OCI-LY3 (cell line): ENCODE results near the gene NOCT.

ENCODE experiments used
- H2AFZ ChIP-seq: fragments of 200-600, 300-600 bp; shearing (Covaris generic); 2 replicates; pipeline ENCODE4 v1.6.0; 2014; ENCODE audit warnings: antibody characterized with exemption, low read depth, low read length
- H3K27ac ChIP-seq: fragments of 200-600, 300-600 bp; sonication (generic); 2 replicates; pipeline ENCODE4 v1.5.1; 2014; ENCODE audit warnings: mild to moderate bottlenecking, low read length, moderate library complexity, mixed read lengths
- H3K27me3 ChIP-seq: fragments of 200-600, 300-600 bp; sonication (generic); 2 replicates; pipeline ENCODE4 v1.6.1; 2014; ENCODE audit warnings: low read depth, low read length, mixed read lengths
- H3K36me3 ChIP-seq: fragments of 200-600, 300-600 bp; sonication (generic); replicated peaks from 2 replicates; pipeline ENCODE3; 2014; ENCODE audit warnings: low read depth, low read length, mixed read lengths
- H3K4me1 ChIP-seq: fragments of 300-600, 200-600 bp; sonication (generic); 2 replicates; pipeline ENCODE4 v1.6.1; 2014; ENCODE audit warnings: low read length, mixed read lengths
- H3K4me2 ChIP-seq: fragments of 200-600, 300-600 bp; sonication (generic); 2 replicates; pipeline ENCODE4 v1.6.1; 2014; ENCODE audit warnings: low read length, mixed read lengths
- H3K4me3 ChIP-seq: fragments of 300-600, 200-600 bp; sonication (generic); 2 replicates; pipeline ENCODE4 v1.5.1; 2014; ENCODE audit warnings: antibody characterized with exemption, mild to moderate bottlenecking, low read length, moderate library complexity
- H3K79me2 ChIP-seq: fragments of 300-600, 200-600 bp; shearing (Covaris generic); 2 replicates; pipeline ENCODE4 v1.6.1; 2014; ENCODE audit warnings: mild to moderate bottlenecking, low read length, mixed read lengths
- H3K9ac ChIP-seq: fragments of 300-600, 200-600 bp; shearing (Covaris generic); 2 replicates; pipeline ENCODE4 v1.6.0; 2014; ENCODE audit warnings: mild to moderate bottlenecking, low read length, moderate library complexity
- H3K9me3 ChIP-seq: fragments of 200-600, 300-600 bp; shearing (Covaris generic); 2 replicates; pipeline ENCODE4 v1.6.1; 2014; ENCODE audit warnings: low read length, mixed read lengths; ENCODE audit not compliant: insufficient read depth
- H4K20me1 ChIP-seq: fragments of 200-600, 300-600 bp; sonication (generic); 2 replicates; pipeline ENCODE4 v1.6.1; 2016; ENCODE audit warnings: low read length, mixed read lengths; ENCODE audit not compliant: insufficient read depth
- EZH2phosphoT487 ChIP-seq: fragments of 200-600 bp; shearing (Covaris generic); IDR thresholded peaks from 2 replicates; pipeline ENCODE4 v1.6.1; 2018; ENCODE audit warnings: antibody characterized with exemption, mixed run types, low read depth
- TF ChIP-seq, protein P1 (sequence below): fragments of 200-600, 300-600 bp; sonication (generic); IDR thresholded peaks from 2 replicates; pipeline ENCODE4 v1.5.1; 2014; ENCODE audit warnings: antibody characterized with exemption, low read length, low read depth

The NOCT gene

DNA sequence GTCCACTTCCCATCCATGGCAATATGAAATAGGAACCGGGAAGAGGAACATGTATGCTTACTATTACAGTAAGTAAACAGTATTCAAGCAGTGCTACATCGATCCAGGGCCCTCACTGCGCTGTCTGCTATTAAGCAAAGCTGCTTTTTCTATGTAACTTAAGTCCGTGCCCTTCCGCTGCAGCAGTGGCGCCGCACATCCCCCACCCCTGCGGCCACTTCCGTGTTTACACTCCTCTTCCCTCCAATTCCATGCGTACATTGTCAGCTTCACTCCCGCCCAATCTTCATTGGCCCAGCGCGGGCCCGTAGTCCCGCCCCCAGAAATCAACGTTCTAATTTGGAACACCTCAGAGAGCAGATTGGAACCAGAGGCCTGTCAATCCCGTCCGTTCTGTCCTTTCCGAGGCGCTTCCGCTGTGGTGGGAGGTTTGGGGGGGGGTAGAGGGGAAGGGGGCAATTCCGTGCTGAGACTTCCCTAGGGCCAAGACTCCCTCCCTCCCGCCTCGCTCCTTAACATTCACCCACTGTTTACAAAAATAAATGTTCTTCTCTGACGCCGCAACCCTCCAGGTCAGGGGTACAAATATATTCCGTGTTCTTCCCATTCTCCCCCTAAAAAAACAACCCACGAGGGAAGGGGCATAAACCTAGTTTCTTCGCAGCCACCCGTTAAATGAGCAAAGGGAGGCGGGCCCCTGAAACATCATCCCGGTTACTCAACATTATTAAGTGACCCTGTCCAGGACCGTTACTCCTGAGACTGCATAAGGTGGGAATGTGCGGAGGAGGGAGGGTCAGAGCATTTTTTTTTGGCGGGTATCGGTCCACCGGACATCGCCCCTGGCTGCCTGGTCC, 67.4 kb downstream of the NOCT start:
- H3K79me2 ChIP-seq, result peaks cover 60% of the 10 kb centered on the region
- peaks cover 6% of the 10 kb centered on the region for H3K36me3 ChIP-seq
- peak overlapping the region; percentile 84 for H3K4me2 ChIP-seq
- peak overlapping the region; percentile 68; the same call in 1 of the 2 replicates for H2AFZ ChIP-seq
- peak overlapping the region; percentile 87 for H3K4me3 ChIP-seq
- peaks cover 41% of the 10 kb centered on the region for H4K20me1 ChIP-seq
- peaks cover 17% of the 10 kb centered on the region for H3K4me1 ChIP-seq
- H3K9ac ChIP-seq, result peak overlapping the region; percentile 95
- no peaks in the 10 kb centered on the region for H3K9me3 ChIP-seq
- no peak for TF ChIP-seq EZH2phosphoT487
- TF ChIP-seq, protein P1, sequence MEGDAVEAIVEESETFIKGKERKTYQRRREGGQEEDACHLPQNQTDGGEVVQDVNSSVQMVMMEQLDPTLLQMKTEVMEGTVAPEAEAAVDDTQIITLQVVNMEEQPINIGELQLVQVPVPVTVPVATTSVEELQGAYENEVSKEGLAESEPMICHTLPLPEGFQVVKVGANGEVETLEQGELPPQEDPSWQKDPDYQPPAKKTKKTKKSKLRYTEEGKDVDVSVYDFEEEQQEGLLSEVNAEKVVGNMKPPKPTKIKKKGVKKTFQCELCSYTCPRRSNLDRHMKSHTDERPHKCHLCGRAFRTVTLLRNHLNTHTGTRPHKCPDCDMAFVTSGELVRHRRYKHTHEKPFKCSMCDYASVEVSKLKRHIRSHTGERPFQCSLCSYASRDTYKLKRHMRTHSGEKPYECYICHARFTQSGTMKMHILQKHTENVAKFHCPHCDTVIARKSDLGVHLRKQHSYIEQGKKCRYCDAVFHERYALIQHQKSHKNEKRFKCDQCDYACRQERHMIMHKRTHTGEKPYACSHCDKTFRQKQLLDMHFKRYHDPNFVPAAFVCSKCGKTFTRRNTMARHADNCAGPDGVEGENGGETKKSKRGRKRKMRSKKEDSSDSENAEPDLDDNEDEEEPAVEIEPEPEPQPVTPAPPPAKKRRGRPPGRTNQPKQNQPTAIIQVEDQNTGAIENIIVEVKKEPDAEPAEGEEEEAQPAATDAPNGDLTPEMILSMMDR, result no peak
- H3K27ac ChIP-seq, result peak overlapping the region; percentile 89
- no peaks in the 10 kb centered on the region for H3K27me3 ChIP-seq

DNA sequence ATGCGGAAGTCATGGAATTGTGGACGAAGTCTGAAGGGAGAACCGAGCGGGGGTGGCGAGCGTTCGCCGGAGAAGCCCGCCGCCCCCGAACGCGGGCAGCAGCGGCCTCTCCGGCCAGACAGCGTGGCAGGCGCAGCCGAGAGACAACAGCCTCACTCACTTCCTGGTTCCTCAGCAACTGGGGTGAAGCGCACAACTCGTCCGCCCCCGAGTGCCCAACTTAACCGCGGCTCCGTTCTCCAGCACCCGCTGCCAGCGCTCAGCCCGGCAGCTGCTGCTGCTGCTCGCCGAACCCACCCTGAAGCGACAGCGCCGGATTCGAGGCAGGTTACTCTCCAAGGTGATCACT, 68.0 kb downstream of the NOCT start:
- no peaks in the 10 kb centered on the region for H3K27me3 ChIP-seq
- no peaks in the 10 kb centered on the region for H3K9me3 ChIP-seq
- peaks cover 37% of the 10 kb centered on the region for H4K20me1 ChIP-seq
- H3K9ac ChIP-seq, result peak overlapping the region; percentile 95
- peak overlapping the region; percentile 87 for H3K4me3 ChIP-seq
- peaks cover 54% of the 10 kb centered on the region for H3K79me2 ChIP-seq
- H2AFZ ChIP-seq, result peak overlapping the region; percentile 68; the same call in 1 of the 2 replicates
- peaks cover 17% of the 10 kb centered on the region for H3K4me1 ChIP-seq
- H3K27ac ChIP-seq, result peak overlapping the region; percentile 89
- peak overlapping the region; percentile 84 for H3K4me2 ChIP-seq
- H3K36me3 ChIP-seq, result peaks cover 6% of the 10 kb centered on the region
- TF ChIP-seq, protein P1, result peak; percentile 35; the same call in 1 of the 2 replicates
- no peak for TF ChIP-seq EZH2phosphoT487

DNA sequence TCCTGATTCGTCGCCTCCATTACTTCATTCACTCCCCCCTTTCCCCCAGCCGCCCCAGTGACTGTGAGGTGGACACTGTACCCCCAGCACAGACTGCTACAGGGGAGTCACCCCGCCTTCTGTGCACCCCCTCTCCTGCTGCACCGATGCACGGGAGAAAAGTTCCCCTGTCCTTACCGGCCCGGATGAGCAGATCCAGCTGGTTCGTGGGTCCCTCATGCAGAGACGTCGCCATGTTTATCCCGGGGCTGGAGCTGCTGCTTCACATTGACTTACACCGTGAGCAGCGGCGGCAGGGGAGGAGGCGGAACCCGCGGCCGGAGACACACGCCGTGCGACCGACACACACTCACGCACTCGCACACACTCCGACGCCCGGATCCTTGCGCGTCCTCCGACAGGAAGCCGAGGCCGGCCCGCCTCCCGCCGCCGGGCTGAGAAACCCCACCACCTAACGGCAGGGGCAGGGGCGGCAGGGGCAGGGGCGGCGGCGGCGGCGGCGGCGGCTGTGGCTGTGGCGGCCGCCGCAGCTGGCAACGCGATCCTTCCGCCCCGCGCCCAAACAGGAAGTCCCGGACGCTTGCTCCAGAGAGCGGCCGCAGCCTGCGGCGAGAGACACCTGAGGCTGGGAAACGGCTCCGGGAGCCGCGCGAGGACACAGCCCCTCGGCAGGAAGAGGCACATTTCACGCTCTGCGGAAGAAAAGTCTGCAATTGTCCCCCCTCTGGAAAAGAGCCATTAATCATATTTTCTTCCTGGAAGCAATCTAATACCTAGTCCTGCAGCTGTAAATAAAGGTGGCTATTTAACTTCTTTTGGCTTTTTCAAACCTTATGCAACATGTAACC, 68.6 kb downstream of the NOCT start:
- H3K27me3 ChIP-seq, result no peaks in the 10 kb centered on the region
- H3K4me3 ChIP-seq, result peak overlapping the region; percentile 87
- H3K27ac ChIP-seq, result peak overlapping the region; percentile 89
- H3K4me1 ChIP-seq, result peaks cover 17% of the 10 kb centered on the region
- H3K79me2 ChIP-seq, result peaks cover 48% of the 10 kb centered on the region
- H2AFZ ChIP-seq, result peak overlapping the region; percentile 95
- H3K9me3 ChIP-seq, result no peaks in the 10 kb centered on the region
- H4K20me1 ChIP-seq, result peaks cover 33% of the 10 kb centered on the region
- H3K36me3 ChIP-seq, result peaks cover 6% of the 10 kb centered on the region
- TF ChIP-seq, protein P1, result peak; percentile 30
- TF ChIP-seq EZH2phosphoT487, result no peak
- peak overlapping the region; percentile 84 for H3K4me2 ChIP-seq
- H3K9ac ChIP-seq, result peak overlapping the region; percentile 95

DNA sequence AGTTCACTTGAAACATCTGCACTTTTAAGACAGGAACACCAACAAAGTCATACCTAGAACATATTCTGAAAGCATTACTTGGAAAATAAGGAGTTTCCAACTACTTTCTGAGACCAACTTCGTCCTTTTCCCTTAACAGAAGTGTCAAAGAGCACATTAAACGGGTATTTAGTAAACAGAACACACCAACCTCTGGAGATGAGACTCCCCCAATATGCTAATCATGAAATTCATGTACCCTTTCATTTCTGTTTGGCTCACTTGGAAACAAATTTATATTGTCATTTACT, 69.2 kb downstream of the NOCT start:
- Histone ChIP-seq H3K9me3 (no peaks in the 10 kb centered on the region), H3K79me2 (peaks cover 43% of the 10 kb centered on the region), H3K4me2 (peak overlapping the region; percentile 84), H2AFZ (peak overlapping the region; percentile 95), H3K27me3 (no peaks in the 10 kb centered on the region), H4K20me1 (peaks cover 29% of the 10 kb centered on the region), H3K9ac (peak overlapping the region; percentile 95), H3K36me3 (peaks cover 6% of the 10 kb centered on the region), H3K4me1 (peaks cover 17% of the 10 kb centered on the region), H3K27ac (peak overlapping the region; percentile 89), H3K4me3 (peak overlapping the region; percentile 87)
- TF ChIP-seq EZH2phosphoT487, result no peak
- TF ChIP-seq, protein P1, result no peak
